ENCODE data around the gene AMIGO2.

The AMIGO2 gene

DNA sequence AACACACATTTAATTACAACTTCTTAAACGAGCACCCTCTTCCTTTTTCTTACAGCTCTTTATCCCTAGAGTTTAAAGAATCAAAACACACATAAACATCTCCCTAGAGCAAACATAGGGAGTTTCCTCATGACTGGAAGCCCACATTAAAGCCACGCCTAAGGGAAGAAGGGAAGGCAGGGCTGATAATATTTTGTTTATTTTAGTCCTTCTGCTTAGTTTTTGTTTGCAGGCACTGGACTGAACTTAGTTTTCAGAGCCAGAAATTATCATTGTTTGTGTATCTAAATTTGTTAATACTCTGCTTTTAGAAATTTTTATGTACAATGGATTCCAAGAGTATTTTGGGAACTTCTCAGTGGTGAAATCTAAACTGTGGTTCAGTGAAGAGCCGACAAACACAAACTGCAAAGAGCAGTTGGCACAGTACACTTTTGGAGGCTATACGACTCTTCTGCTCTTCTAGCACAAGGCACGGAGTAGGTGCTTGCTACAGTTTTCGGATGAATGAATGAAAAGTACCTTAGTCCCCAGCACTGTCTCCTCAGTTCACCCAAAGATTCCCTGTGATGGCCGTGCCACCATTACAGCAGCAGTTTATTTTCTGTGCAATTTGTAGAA lies 17.6 kb upstream of the AMIGO2 start:
- Histone ChIP-seq H4K20me1 (ENCODE audit: low read depth, low read length) (no peaks in the 10 kb centered on the region), H3K4me3 (ENCODE audit: insufficient read depth, low read length, poor library complexity, severe bottlenecking) (no peak overlapping the region), H3K27ac (ENCODE audit: low read depth, low read length) (no peak overlapping the region), H3K79me2 (ENCODE audit: insufficient read depth, low read length) (no peaks in the 10 kb centered on the region), H3K4me2 (ENCODE audit: low read depth, low read length, poor library complexity, severe bottlenecking) (no peak overlapping the region), H3K27me3 (ENCODE audit: low read length) (no peaks in the 10 kb centered on the region), H3K9me3 (ENCODE audit: insufficient read depth, low read length) (no peaks in the 10 kb centered on the region), H3K9ac (ENCODE audit: low read length) (no peak overlapping the region), H3K36me3 (ENCODE audit: low read length) (no peaks in the 10 kb centered on the region), H3K9me2 (replicated peaks; ENCODE audit: insufficient read depth, low read length) (no peaks in the 10 kb centered on the region), H2AFZ (ENCODE audit: low read depth, low read length, severe bottlenecking) (no peak overlapping the region), H3F3A (ENCODE audit: insufficient read depth) (no peaks in the 10 kb centered on the region)
- TF ChIP-seq CTCF (IDR thresholded peaks at IDR 0.05; ENCODE audit: insufficient read depth, low read length, poor library complexity, severe bottlenecking) (no peak), EZH2phosphoT487 (conservative IDR thresholded peaks at IDR 0.05; ENCODE audit: low read length) (no peak)

DNA sequence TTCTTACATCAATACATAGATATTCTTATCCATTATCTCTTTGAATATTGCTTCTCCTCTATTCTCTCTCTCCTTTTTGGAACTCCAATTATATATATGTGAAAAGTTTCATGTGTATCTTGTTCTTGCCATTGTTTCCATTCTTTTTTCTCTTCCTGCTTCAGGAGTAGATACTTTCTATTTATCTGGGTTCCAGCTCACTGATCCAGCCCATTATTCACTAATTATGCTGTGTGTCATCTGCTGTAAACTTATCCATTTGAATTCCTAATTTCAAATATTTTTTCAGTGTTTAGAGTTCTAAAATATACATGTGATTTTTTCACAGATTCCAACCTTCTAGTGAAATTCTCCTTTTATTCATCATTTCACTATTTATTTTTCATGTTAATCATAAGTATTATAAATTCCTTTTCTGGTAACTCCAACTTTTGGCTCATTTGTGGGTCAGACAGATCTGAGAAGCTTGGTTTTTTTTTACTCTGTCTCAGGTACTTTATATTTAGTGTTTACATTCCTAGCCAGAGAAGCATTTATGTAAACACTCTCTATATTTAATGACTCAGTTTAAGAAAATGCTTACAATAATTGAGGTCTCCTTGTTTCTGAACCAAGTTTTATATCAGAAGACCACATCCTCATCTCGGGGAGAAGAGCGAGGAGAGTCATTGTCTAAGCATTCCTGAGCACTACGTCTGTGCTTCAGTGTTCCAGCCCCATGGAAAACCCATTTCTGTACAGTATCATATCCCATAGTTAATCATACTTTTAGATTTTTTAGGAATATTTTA lies 15.9 kb upstream of the AMIGO2 start:
- no peaks in the 10 kb centered on the region for H4K20me1 ChIP-seq (ENCODE audit: low read depth, low read length)
- H3K79me2 ChIP-seq (ENCODE audit: insufficient read depth, low read length), result no peaks in the 10 kb centered on the region
- no peaks in the 10 kb centered on the region for H3K27me3 ChIP-seq (ENCODE audit: low read length)
- H3F3A ChIP-seq (ENCODE audit: insufficient read depth), result no peaks in the 10 kb centered on the region
- no peaks in the 10 kb centered on the region for H3K9me3 ChIP-seq (ENCODE audit: insufficient read depth, low read length)
- H3K27ac ChIP-seq (ENCODE audit: low read depth, low read length), result no peak overlapping the region
- H3K9ac ChIP-seq (ENCODE audit: low read length), result no peak overlapping the region
- H3K4me2 ChIP-seq (ENCODE audit: low read depth, low read length, poor library complexity, severe bottlenecking), result no peak overlapping the region
- no peak overlapping the region for H3K4me3 ChIP-seq (ENCODE audit: insufficient read depth, low read length, poor library complexity, severe bottlenecking)
- no peaks in the 10 kb centered on the region for H3K9me2 ChIP-seq (replicated peaks; ENCODE audit: insufficient read depth, low read length)
- TF ChIP-seq EZH2phosphoT487 (conservative IDR thresholded peaks at IDR 0.05; ENCODE audit: low read length), result no peak
- no peak overlapping the region for H2AFZ ChIP-seq (ENCODE audit: low read depth, low read length, severe bottlenecking)
- H3K36me3 ChIP-seq (ENCODE audit: low read length), result no peaks in the 10 kb centered on the region

DNA sequence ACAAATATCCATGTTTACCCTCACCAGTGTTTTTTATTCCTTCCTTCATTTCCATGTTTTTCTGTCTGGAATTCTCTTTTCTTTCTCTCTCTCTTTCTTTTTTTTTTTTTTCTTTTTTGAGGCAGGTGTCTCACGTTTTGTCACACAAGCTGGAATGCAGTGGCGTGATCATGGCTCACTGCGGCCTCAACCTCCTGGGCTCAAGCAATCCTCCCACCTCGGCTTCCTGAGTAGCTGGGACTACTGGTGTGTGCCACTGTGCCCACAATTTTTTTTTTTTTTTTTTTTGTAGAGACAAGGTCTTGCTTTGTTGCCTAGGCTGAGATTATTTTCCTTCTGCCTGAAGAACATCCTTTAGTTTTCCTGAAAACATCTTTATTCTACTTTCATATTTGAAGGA lies 15.0 kb upstream of the AMIGO2 start:
- Histone ChIP-seq H3K4me2 (ENCODE audit: low read depth, low read length, poor library complexity, severe bottlenecking) (no peak overlapping the region), H3K36me3 (ENCODE audit: low read length) (no peaks in the 10 kb centered on the region), H3K9me2 (replicated peaks; ENCODE audit: insufficient read depth, low read length) (no peaks in the 10 kb centered on the region), H3K27me3 (ENCODE audit: low read length) (no peaks in the 10 kb centered on the region), H3K4me3 (ENCODE audit: insufficient read depth, low read length, poor library complexity, severe bottlenecking) (no peak overlapping the region), H2AFZ (ENCODE audit: low read depth, low read length, severe bottlenecking) (no peak overlapping the region), H3F3A (ENCODE audit: insufficient read depth) (no peaks in the 10 kb centered on the region), H3K79me2 (ENCODE audit: insufficient read depth, low read length) (no peaks in the 10 kb centered on the region), H3K27ac (ENCODE audit: low read depth, low read length) (no peak overlapping the region), H4K20me1 (ENCODE audit: low read depth, low read length) (no peaks in the 10 kb centered on the region), H3K9ac (ENCODE audit: low read length) (no peak overlapping the region), H3K9me3 (ENCODE audit: insufficient read depth, low read length) (no peaks in the 10 kb centered on the region)
- TF ChIP-seq EZH2phosphoT487 (conservative IDR thresholded peaks at IDR 0.05; ENCODE audit: low read length) (no peak), CTCF (IDR thresholded peaks at IDR 0.05; ENCODE audit: insufficient read depth, low read length, poor library complexity, severe bottlenecking) (no peak)

DNA sequence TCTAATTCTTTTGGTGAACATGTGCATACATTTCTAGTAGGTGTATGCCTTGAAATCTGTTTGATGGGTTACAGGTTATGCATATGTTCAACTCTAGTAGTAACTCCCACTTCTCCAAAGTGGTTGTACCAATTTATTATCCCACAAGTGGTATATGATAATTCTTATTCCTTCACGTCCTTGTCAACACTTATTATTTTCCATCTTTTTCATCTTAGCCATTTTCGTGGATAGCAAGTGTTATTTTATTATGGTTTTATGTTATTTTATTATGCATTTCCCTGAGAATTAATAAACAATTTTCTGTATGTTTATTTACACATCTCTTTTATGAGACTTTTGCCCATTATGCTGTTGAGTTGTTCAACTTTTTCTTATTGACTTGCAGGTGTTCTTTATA lies 11.2 kb upstream of the AMIGO2 start:
- Histone ChIP-seq H3K4me2 (ENCODE audit: low read depth, low read length, poor library complexity, severe bottlenecking) (no peak overlapping the region), H4K20me1 (ENCODE audit: low read depth, low read length) (no peaks in the 10 kb centered on the region), H3K4me3 (ENCODE audit: insufficient read depth, low read length, poor library complexity, severe bottlenecking) (no peak overlapping the region), H3K9ac (ENCODE audit: low read length) (no peak overlapping the region), H3K79me2 (ENCODE audit: insufficient read depth, low read length) (no peaks in the 10 kb centered on the region), H2AFZ (ENCODE audit: low read depth, low read length, severe bottlenecking) (no peak overlapping the region), H3K36me3 (ENCODE audit: low read length) (no peaks in the 10 kb centered on the region), H3K27ac (ENCODE audit: low read depth, low read length) (no peak overlapping the region), H3K27me3 (ENCODE audit: low read length) (no peaks in the 10 kb centered on the region), H3F3A (ENCODE audit: insufficient read depth) (peaks cover 4% of the 10 kb centered on the region; the same call in 1 of the 2 replicates), H3K9me3 (ENCODE audit: insufficient read depth, low read length) (no peaks in the 10 kb centered on the region), H3K9me2 (replicated peaks; ENCODE audit: insufficient read depth, low read length) (no peaks in the 10 kb centered on the region)
- TF ChIP-seq EZH2phosphoT487 (conservative IDR thresholded peaks at IDR 0.05; ENCODE audit: low read length), result no peak
- TF ChIP-seq CTCF (IDR thresholded peaks at IDR 0.05; ENCODE audit: insufficient read depth, low read length, poor library complexity, severe bottlenecking), result no peak
